Activated T-cell treated with anti-CD3 and anti-CD28 coated beads, Interleukin-2, amount 50 U/mL, for 24 hours (primary cell): ENCODE results near the gene MRPS23.
"Not testable (repeated sequence)": the region's sequence is repeated elsewhere in the genome, so short reads cannot be mapped to it uniquely, and the experiment has no call there.

Experiments
- DNase-seq: peaks from one replicate; pipeline ENCODE4 v3.0.0-alpha.2; 2020
- H3K27ac Mint-ChIP-seq: 2 replicates; pipeline ENCODE4 v1.8.0; 2020; ENCODE audit warnings: mild to moderate bottlenecking, mixed read lengths
- H3K27me3 Mint-ChIP-seq: 2 replicates; pipeline ENCODE4 v1.8.0; 2020; ENCODE audit warnings: mixed read lengths
- H3K36me3 Mint-ChIP-seq: 2 replicates; pipeline ENCODE4 v1.8.0; 2020; ENCODE audit warnings: low read depth, mixed read lengths
- H3K4me1 Mint-ChIP-seq: 2 replicates; pipeline ENCODE4 v1.8.0; 2020; ENCODE audit warnings: low read depth, mixed read lengths
- H3K4me3 Mint-ChIP-seq: 2 replicates; pipeline ENCODE4 v1.8.0; 2020; ENCODE audit warnings: mild to moderate bottlenecking, moderate library complexity, mixed read lengths
- H3K9me3 Mint-ChIP-seq: 2 replicates; pipeline ENCODE4 v1.8.0; 2020; ENCODE audit warnings: mixed read lengths

The MRPS23 gene

GRCh38 chr17:57846056-57846945 is 3.5 kb downstream of the MRPS23 start:
- H3K4me1 Mint-ChIP-seq = peaks cover 46% of the 10 kb centered on the region

DNA sequence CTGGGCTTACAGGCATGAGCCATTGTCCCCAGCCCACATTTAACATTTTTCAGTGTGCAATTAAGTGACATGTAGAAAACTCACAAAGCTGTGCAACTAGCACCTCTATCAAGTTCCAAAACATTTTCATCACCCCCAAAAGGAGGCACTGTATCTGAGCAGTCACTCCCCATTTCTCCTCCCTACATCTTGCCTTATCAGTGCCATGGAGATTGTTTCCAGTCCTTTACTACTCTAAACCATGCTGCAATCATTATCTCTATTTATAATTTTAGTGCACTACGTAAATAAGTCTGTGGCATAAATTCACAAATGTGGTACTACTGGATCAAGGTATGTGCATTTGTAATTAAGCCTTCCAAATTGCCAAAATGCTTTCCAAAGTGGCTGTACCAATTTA is 7.6 kb downstream of the MRPS23 start:
- Mint-ChIP-seq H3K27ac (peak overlapping the region; percentile 47), H3K27me3 (no peaks in the 10 kb centered on the region), H3K36me3 (peaks cover 71% of the 10 kb centered on the region), H3K9me3 (no peaks in the 10 kb centered on the region), H3K4me1 (peaks cover 22% of the 10 kb centered on the region), H3K4me3 (no peak overlapping the region)
- DNase-seq = no peak

More at GRCh38 chr17:57846056-57846945, 3.5 kb downstream of the MRPS23 start:
- not testable (repeated sequence) for DNase-seq, H3K27ac Mint-ChIP-seq, H3K9me3 Mint-ChIP-seq, H3K4me3 Mint-ChIP-seq, H3K27me3 Mint-ChIP-seq
- H3K36me3 Mint-ChIP-seq = peaks cover 70% of the 10 kb centered on the region

DNA sequence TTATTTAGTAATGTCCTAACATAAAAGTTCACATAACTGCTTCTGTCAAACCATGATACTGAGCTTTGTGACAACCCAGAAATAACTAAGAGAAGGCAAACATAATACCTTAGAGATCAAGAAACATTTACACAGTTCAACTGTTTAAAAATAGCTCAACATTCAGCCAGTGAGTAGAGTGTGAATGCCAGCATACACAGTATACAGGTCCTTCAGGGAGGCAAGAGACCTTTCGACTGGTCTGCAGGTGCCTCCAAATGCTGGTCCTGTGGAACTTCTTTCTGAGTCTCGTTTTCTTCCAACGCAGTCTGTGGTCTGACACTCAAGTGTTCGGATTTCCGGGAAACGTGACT is 10.3 kb downstream of the MRPS23 start:
- Mint-ChIP-seq H3K4me1 (peaks cover 12% of the 10 kb centered on the region), H3K27me3 (no peaks in the 10 kb centered on the region), H3K9me3 (no peaks in the 10 kb centered on the region), H3K4me3 (no peak overlapping the region), H3K36me3 (peaks cover 60% of the 10 kb centered on the region), H3K27ac (no peak overlapping the region)
- no peak for DNase-seq

GRCh38 chr17:57838857-57839570 is 10.8 kb downstream of the MRPS23 start:
- peaks cover 16% of the 10 kb centered on the region for H3K4me1 Mint-ChIP-seq
- no peak overlapping the region for H3K4me3 Mint-ChIP-seq
- peaks cover 57% of the 10 kb centered on the region for H3K36me3 Mint-ChIP-seq
- H3K27me3 Mint-ChIP-seq = no peaks in the 10 kb centered on the region
- H3K9me3 Mint-ChIP-seq = no peaks in the 10 kb centered on the region
- H3K27ac Mint-ChIP-seq = no peak overlapping the region
- DNase-seq = no peak

DNA sequence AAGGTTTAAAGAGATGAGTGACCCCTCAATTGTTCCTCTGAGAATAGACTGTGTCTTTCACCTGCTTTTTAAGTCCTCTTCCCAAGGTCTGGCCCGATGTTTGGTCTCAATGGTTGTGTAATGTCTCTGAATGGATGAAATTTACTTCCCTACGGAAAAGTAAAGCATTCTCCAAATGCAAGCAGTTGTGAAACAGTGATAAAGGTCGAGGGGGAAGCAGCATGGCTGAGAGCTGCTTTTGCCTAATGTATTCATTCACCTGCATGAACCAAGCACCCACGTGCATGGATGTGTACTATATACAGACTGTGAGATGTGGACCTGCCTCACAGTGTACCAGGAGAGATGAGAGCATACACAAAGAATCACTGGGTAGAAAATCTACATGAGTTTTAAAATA is 11.4 kb downstream of the MRPS23 start:
- no peak for DNase-seq
- no peak overlapping the region for H3K27ac Mint-ChIP-seq
- peaks cover 16% of the 10 kb centered on the region for H3K4me1 Mint-ChIP-seq
- no peaks in the 10 kb centered on the region for H3K27me3 Mint-ChIP-seq
- H3K4me3 Mint-ChIP-seq = no peak overlapping the region
- peaks cover 53% of the 10 kb centered on the region for H3K36me3 Mint-ChIP-seq
- no peaks in the 10 kb centered on the region for H3K9me3 Mint-ChIP-seq

DNA sequence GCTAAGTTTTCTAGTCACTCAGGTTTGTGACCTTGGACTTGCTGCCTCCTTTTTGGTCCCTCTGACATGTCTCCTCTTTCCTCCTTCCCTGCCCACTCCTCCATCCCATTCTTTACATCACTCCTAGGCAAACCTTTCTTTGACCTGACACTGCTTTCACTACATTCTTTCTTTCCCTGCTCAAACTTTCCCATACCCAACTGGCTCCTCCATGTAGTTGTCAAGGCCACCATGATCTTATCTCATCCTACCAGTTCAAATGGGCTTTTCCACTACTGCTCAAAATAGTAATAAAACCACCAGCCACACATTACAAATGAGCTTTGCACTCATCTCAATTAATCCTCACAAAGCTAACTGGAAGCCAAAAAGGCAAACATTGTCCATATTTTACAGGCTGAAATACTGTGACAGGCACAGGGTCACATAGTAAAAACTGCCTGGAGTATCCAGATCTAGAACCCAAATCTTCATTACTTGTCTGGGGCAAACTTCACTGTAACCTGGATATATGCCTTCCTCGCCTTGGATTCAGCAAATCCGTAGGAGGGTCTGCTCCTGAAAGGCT is 14.4 kb downstream of the MRPS23 start:
- Mint-ChIP-seq H3K4me3 (no peak overlapping the region), H3K27ac (no peak overlapping the region), H3K4me1 (peaks cover 6% of the 10 kb centered on the region), H3K36me3 (peaks cover 32% of the 10 kb centered on the region), H3K9me3 (no peaks in the 10 kb centered on the region), H3K27me3 (no peaks in the 10 kb centered on the region)
- DNase-seq = no peak

- H3K4me3 Mint-ChIP-seq = no peak overlapping the region
- H3K27ac Mint-ChIP-seq = no peak overlapping the region
Observed at GRCh38 chr17:57834146-57834741, 15.6 kb downstream of the MRPS23 start.

GRCh38 chr17:57833179-57833939 is 16.5 kb downstream of the MRPS23 start:
- H3K4me3 Mint-ChIP-seq = no peak overlapping the region
- no peak overlapping the region for H3K27ac Mint-ChIP-seq

More at GRCh38 chr17:57834146-57834741, 15.6 kb downstream of the MRPS23 start:
- no peaks in the 10 kb centered on the region for H3K9me3 Mint-ChIP-seq
- peaks cover 20% of the 10 kb centered on the region for H3K36me3 Mint-ChIP-seq
- no peak for DNase-seq
- H3K27me3 Mint-ChIP-seq = no peaks in the 10 kb centered on the region
- H3K4me1 Mint-ChIP-seq = peaks cover 6% of the 10 kb centered on the region

DNA sequence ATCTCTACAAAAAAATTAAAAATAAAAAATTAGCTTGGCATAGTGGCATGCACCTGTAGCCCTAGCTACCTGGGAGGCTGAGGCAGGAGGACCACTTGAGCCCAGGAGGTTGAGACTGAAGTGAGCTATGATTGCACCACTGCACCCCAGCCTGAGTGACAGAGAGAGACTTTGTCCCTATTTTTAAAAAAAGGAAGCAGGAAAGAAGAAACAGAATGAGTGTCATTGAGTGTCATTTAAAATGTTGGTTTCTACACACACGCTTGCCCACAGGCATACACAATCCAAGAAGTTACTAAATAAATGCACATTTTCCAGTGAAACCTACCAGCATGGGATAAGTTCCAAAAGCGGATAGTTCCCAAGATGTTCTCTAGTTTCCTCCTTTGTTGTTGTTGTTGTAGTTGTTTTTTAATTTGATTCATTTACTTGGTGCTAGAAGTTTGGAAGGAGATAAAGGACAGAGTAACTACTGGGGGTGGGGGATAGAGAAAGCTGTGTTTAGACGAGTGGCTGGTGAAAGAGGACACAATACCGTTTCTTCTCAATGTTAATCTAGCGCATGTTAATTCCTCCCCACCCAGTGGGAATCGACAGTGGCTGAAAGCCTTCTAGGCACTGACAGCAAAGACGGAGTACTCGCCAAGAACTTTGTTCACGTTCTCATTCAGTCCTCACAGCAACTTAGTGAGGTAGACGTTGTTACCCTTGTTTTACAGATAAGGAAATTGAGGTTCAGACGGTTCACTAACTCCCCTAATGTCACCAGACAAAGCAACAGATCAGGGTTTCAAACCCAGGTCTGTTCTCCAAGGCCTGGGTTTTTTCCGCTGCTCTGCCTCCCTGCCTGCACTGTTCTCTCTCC is 17.3 kb downstream of the MRPS23 start:
- H3K9me3 Mint-ChIP-seq = no peaks in the 10 kb centered on the region
- peaks cover 6% of the 10 kb centered on the region for H3K4me1 Mint-ChIP-seq
- H3K4me3 Mint-ChIP-seq = no peak overlapping the region
- H3K36me3 Mint-ChIP-seq = peaks cover 8% of the 10 kb centered on the region
- no peak for DNase-seq
- H3K27me3 Mint-ChIP-seq = no peaks in the 10 kb centered on the region
- no peak overlapping the region for H3K27ac Mint-ChIP-seq

More at GRCh38 chr17:57833179-57833939, 16.5 kb downstream of the MRPS23 start:
- H3K36me3 Mint-ChIP-seq = peaks cover 12% of the 10 kb centered on the region
- no peaks in the 10 kb centered on the region for H3K27me3 Mint-ChIP-seq
- DNase-seq = peak; percentile 65
- H3K9me3 Mint-ChIP-seq = no peaks in the 10 kb centered on the region
- H3K4me1 Mint-ChIP-seq = peaks cover 6% of the 10 kb centered on the region

DNA sequence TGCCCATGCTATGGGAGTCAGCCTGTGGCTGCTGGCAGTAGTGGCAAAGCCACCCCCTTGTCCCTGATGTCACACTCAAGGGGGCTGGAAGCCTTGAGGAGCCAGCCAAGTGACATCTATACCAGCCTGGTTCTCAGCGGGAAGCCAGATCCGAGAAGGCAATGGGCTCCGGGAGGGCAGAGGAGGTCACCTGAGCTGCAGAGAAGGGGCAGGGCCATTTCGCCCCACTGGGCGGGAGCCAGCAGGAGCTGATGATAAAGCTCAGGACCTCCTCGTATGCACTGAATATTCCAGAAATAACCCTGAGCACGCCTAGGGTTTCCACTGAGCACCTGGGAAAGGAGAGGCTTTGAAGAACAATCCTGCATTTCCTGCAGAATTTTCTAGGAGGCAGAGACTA is 19.0 kb downstream of the MRPS23 start:
- H3K27me3 Mint-ChIP-seq = no peaks in the 10 kb centered on the region
- no peak overlapping the region for H3K4me3 Mint-ChIP-seq

GRCh38 chr17:57823469-57824401 is 26.1 kb downstream of the MRPS23 start:
- Mint-ChIP-seq H3K27me3 (no peaks in the 10 kb centered on the region), H3K9me3 (no peaks in the 10 kb centered on the region), H3K27ac (no peak overlapping the region), H3K4me3 (no peak overlapping the region), H3K4me1 (no peaks in the 10 kb centered on the region), H3K36me3 (no peaks in the 10 kb centered on the region)
- no peak for DNase-seq

More for the DNA sequence above, 19.0 kb downstream of the MRPS23 start:
- no peak for DNase-seq
- Mint-ChIP-seq H3K36me3 (no peaks in the 10 kb centered on the region), H3K27ac (no peak overlapping the region), H3K4me1 (peaks cover 6% of the 10 kb centered on the region), H3K9me3 (no peaks in the 10 kb centered on the region)

GRCh38 chr17:57819867-57820266 is 30.0 kb downstream of the MRPS23 start:
- Mint-ChIP-seq H3K27me3 (peaks cover 24% of the 10 kb centered on the region), H3K27ac (no peak overlapping the region), H3K36me3 (no peaks in the 10 kb centered on the region), H3K4me1 (no peaks in the 10 kb centered on the region), H3K9me3 (no peaks in the 10 kb centered on the region), H3K4me3 (no peak overlapping the region)
- DNase-seq = no peak
